GM19025 (cell line): ENCODE data around the gene LUZP2.

ENCODE experiments used
- ATAC-seq: cut with Tn5 transposase; IDR thresholded peaks from one replicate; pipeline ENCODE4 v1.9.1; 2021; ENCODE audit warnings: mild to moderate bottlenecking, low read depth, moderate library complexity; ENCODE audit not compliant: unreplicated experiment

The LUZP2 gene

GRCh38 chr11:24496736-24497725 is at the start of gene LUZP2:
Gene LUZP2, plus strand, starts transcription at chr11:24497053.
- ATAC-seq = no peak

GRCh38 chr11:24453129-24453718 is 43.6 kb upstream of the LUZP2 start:
- no peak for ATAC-seq

- ATAC-seq = no peak
Measured at GRCh38 chr11:24457985-24458384, 38.9 kb upstream of the LUZP2 start.

- ATAC-seq = no peak
Measured at GRCh38 chr11:24470431-24470830, 26.4 kb upstream of the LUZP2 start.

GRCh38 chr11:24471084-24471483 is 25.8 kb upstream of the LUZP2 start:
- ATAC-seq = no peak

- no peak for ATAC-seq
Measured at GRCh38 chr11:24478718-24479117, 18.1 kb upstream of the LUZP2 start.

GRCh38 chr11:24489477-24489876 is 7.4 kb upstream of the LUZP2 start:
- no peak for ATAC-seq

- no peak for ATAC-seq
Measured at GRCh38 chr11:24496386-24496735, 492 bp upstream of the LUZP2 start.

GRCh38 chr11:24497831-24498230 is 978 bp downstream of the LUZP2 start:
- ATAC-seq = no peak

GRCh38 chr11:24502425-24502824 is 5.6 kb downstream of the LUZP2 start:
- ATAC-seq = no peak

GRCh38 chr11:24509114-24509513 is 12.3 kb downstream of the LUZP2 start:
- no peak for ATAC-seq

GRCh38 chr11:24511511-24511910 is 14.7 kb downstream of the LUZP2 start:
- no peak for ATAC-seq

- ATAC-seq = no peak
Measured at GRCh38 chr11:24513479-24514218, 16.8 kb downstream of the LUZP2 start.

GRCh38 chr11:24514219-24514594 is 17.4 kb downstream of the LUZP2 start:
- peak; percentile 75 for ATAC-seq

- ATAC-seq = no peak
Measured at GRCh38 chr11:24515632-24516031, 18.8 kb downstream of the LUZP2 start.

- ATAC-seq = no peak
Measured at GRCh38 chr11:24516638-24517037, 19.8 kb downstream of the LUZP2 start.

GRCh38 chr11:24521601-24522000 is 24.7 kb downstream of the LUZP2 start:
- ATAC-seq = no peak

GRCh38 chr11:24524156-24524555 is 27.3 kb downstream of the LUZP2 start:
- no peak for ATAC-seq

- ATAC-seq = no peak
Measured at GRCh38 chr11:24531528-24531927, 34.7 kb downstream of the LUZP2 start.

GRCh38 chr11:24543771-24544170 is 46.9 kb downstream of the LUZP2 start:
- ATAC-seq = no peak

GRCh38 chr11:24556693-24557092 is 59.8 kb downstream of the LUZP2 start:
- ATAC-seq = no peak
